AG09309 (cell line): ENCODE data around the gene ZNF558.
A peak's percentile ranks its signal among the peaks of the same experiment; 100 is the strongest.

Source experiments
- DNase-seq: peaks from one replicate; pipeline ENCODE4 v3.0.0-alpha.2; 2010; ENCODE audit warnings: low read depth
- H3K4me3 ChIP-seq: 2 replicates; pipeline ENCODE4 v1.5.1; 2011; ENCODE audit warnings: mild to moderate bottlenecking, low read depth, low read length, moderate library complexity; ENCODE audit not compliant: control insufficient read depth
- TF ChIP-seq, protein P1 (sequence below): IDR thresholded peaks from 2 replicates; pipeline ENCODE4 v1.5.1; 2011; ENCODE audit warnings: mild to moderate bottlenecking, low read depth, low read length, inconsistent platforms; ENCODE audit not compliant: insufficient read depth, control insufficient read depth; ENCODE audit errors: missing control alignments

ZNF558 gene

DNA sequence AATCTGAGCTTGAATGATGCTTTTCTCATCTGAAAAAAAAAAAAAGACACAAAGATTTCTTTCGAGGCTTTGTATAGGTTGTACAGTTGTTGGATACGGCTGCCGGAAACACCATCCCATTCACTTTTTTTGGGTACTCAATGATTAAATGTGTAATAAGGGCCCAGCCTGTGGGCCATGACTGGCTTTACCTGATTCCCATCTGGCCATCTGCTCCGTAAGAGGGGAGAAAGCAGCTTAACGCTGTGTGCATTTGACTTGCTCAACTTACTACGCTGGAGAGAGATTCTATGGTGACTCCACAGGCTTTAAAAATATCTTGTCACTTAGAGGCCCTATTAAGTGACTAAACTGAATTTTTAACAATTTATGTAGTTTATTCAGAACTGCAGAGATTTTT, 731 bp downstream of the ZNF558 start:
- TF ChIP-seq, protein P1, sequence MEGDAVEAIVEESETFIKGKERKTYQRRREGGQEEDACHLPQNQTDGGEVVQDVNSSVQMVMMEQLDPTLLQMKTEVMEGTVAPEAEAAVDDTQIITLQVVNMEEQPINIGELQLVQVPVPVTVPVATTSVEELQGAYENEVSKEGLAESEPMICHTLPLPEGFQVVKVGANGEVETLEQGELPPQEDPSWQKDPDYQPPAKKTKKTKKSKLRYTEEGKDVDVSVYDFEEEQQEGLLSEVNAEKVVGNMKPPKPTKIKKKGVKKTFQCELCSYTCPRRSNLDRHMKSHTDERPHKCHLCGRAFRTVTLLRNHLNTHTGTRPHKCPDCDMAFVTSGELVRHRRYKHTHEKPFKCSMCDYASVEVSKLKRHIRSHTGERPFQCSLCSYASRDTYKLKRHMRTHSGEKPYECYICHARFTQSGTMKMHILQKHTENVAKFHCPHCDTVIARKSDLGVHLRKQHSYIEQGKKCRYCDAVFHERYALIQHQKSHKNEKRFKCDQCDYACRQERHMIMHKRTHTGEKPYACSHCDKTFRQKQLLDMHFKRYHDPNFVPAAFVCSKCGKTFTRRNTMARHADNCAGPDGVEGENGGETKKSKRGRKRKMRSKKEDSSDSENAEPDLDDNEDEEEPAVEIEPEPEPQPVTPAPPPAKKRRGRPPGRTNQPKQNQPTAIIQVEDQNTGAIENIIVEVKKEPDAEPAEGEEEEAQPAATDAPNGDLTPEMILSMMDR: no peak
- no peak for DNase-seq
- peak overlapping the region; percentile 56 for H3K4me3 ChIP-seq

GRCh38 chr19:8827277-8827676, 4.8 kb downstream of the ZNF558 start:
- TF ChIP-seq, protein P1: no peak
- DNase-seq: no peak

DNA sequence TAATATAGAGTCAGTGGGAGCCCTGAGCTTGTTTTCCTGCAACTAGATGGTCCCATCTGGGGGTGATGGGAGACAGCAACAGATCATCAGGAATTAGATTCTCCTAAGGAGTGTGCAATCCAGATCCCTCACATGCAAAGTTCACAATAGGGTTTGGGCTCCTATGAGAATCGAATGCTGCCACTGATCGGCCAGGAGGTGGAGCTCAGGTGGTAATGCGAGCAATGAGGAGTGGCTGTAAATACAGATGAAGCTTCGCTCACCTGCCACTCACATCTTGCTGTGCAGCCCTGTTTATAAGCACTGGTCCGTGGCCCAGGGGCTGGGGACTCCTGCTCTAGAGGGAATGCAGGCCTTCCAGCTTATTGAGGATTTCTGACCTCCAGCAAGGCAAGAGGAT, 5.7 kb downstream of the ZNF558 start:
- TF ChIP-seq, protein P1: no peak
- DNase-seq: no peak
- no peak overlapping the region for H3K4me3 ChIP-seq

More at GRCh38 chr19:8827277-8827676, 4.8 kb downstream of the ZNF558 start:
- H3K4me3 ChIP-seq: no peak overlapping the region

DNA sequence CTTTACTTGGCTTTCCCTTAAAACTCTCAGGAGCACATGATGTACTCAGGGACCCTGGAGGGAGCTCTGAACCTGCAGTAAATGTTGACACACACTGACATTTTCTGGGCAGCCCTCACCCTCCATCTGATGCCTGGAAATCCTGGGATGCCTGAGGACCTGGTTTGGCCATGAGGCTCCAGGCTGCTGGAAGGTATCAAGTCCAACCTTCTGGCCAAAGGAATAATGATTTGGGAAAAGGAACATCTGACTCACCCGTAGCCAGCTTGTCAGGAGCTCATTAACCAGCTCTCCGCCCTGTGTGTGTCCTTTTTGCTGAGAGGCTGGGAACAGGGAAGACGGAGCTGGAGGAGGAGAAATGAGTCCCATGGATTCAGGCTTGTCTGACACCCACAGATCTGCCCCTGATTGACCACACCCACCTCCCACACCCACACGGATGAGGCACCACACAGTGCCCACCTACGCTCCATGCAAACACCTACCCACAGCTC, 10.3 kb downstream of the ZNF558 start:
- H3K4me3 ChIP-seq: no peak overlapping the region
- TF ChIP-seq, protein P1: no peak
- DNase-seq: no peak

- TF ChIP-seq, protein P1: no peak
- no peak for DNase-seq
- H3K4me3 ChIP-seq: no peak overlapping the region
Measured at GRCh38 chr19:8820234-8820633, 11.9 kb downstream of the ZNF558 start.

- no peak for DNase-seq
- no peak overlapping the region for H3K4me3 ChIP-seq
- TF ChIP-seq, protein P1: no peak
Measured at GRCh38 chr19:8815780-8816179, 16.3 kb downstream of the ZNF558 start.

- no peak overlapping the region for H3K4me3 ChIP-seq
- TF ChIP-seq, protein P1: no peak
- DNase-seq: no peak
Measured at GRCh38 chr19:8814176-8814575, 17.9 kb downstream of the ZNF558 start.
